Calu3 (cell line): ENCODE data around the gene NLN. TPM values are rescaled to one million over a fixed set of nuclear protein-coding genes. Genes with fewer than 3 reads are reported as not detected.
"Not testable (repeated sequence)": the region's sequence is repeated elsewhere in the genome, so short reads cannot be mapped to it uniquely, and the experiment has no call there.

Source experiments
- BruUV-seq: library from RNA; stranded (reverse); fragments of 400-500 nt; replicated peaks from 2 replicates; lab custom pipeline; 2021; lab: Mats Ljungman, UMichigan
- CTCF ChIA-PET: fragments of 300-600 bp; sonication (Branson Sonifier 250); formaldehyde crosslinking; loops from one replicate; lab custom pipeline; 2022; ENCODE audit warnings: antibody characterized with exemption; lab: Charles Lee
- DNase-seq: peaks from one replicate; pipeline ENCODE4 v3.0.0; 2022
- H3K27ac Mint-ChIP-seq: one replicate; pipeline ENCODE4 v1.8.0; 2022; ENCODE audit warnings: mixed read lengths; ENCODE audit not compliant: unreplicated experiment
- H3K27me3 Mint-ChIP-seq: one replicate; pipeline ENCODE4 v1.8.0; 2022; ENCODE audit warnings: mixed read lengths; ENCODE audit not compliant: unreplicated experiment
- H3K36me3 Mint-ChIP-seq: one replicate; pipeline ENCODE4 v1.8.0; 2022; ENCODE audit warnings: mild to moderate bottlenecking, moderate library complexity, mixed read lengths; ENCODE audit not compliant: insufficient read depth, unreplicated experiment
- H3K4me1 Mint-ChIP-seq: one replicate; pipeline ENCODE4 v1.8.0; 2022; ENCODE audit warnings: mild to moderate bottlenecking, low read depth, mixed read lengths; ENCODE audit not compliant: unreplicated experiment
- H3K4me3 Mint-ChIP-seq: one replicate; pipeline ENCODE4 v1.8.0; 2022; ENCODE audit warnings: mild to moderate bottlenecking, low read depth, moderate library complexity, mixed read lengths; ENCODE audit not compliant: unreplicated experiment
- H3K9me3 Mint-ChIP-seq: one replicate; pipeline ENCODE4 v1.8.0; 2022; ENCODE audit warnings: low read depth, mixed read lengths; ENCODE audit not compliant: unreplicated experiment
- CTCF ChIP-seq: fragments of 200-600 bp; IDR thresholded peaks from one replicate; pipeline ENCODE4 v1.8.0; 2022; ENCODE audit warnings: antibody characterized with exemption; ENCODE audit not compliant: unreplicated experiment
- intact Hi-C: fragments of 100-400 bp; cut with micrococcal nuclease; formaldehyde crosslinking; loops from one replicate; pipeline ENCODE4 v1.10.0; 2022; ENCODE audit not compliant: unreplicated experiment
- total RNA-seq: library from RNA; stranded (reverse); gene quantifications from 2 replicates; pipeline ENCODE4 v1.2.3, GENCODE V29; 2022

NLN gene
- total RNA-seq, 1 experiment from 2014 or later, result 47.9 TPM

GRCh38 chr5:65779643-65780042, 57.6 kb downstream of the NLN start:
- Mint-ChIP-seq H3K27ac (no peak overlapping the region), H3K4me1 (no peaks in the 10 kb centered on the region), H3K36me3 (peaks cover 12% of the 10 kb centered on the region), H3K27me3 (no peaks in the 10 kb centered on the region), H3K4me3 (no peak overlapping the region), H3K9me3 (no peaks in the 10 kb centered on the region)
- no peak for DNase-seq
- CTCF ChIA-PET, result no interaction called here
- BruUV-seq, result no TSS peak
- TF ChIP-seq CTCF, result no peak
- intact Hi-C loops, result no loop called here

- H3K4me1 Mint-ChIP-seq, H3K27me3 Mint-ChIP-seq, DNase-seq, H3K9me3 Mint-ChIP-seq, CTCF ChIA-PET, H3K4me3 Mint-ChIP-seq, BruUV-seq, H3K27ac Mint-ChIP-seq, intact Hi-C loops: not testable (repeated sequence)
- peaks cover 16% of the 10 kb centered on the region for H3K36me3 Mint-ChIP-seq
These were observed 66.3 kb downstream of the NLN start for GRCh38 chr5:65788296-65788695.

- H3K36me3 Mint-ChIP-seq, result peaks cover 16% of the 10 kb centered on the region
- H3K27ac Mint-ChIP-seq, result no peak overlapping the region
- no peak for DNase-seq
- H3K9me3 Mint-ChIP-seq, result no peaks in the 10 kb centered on the region
- no peaks in the 10 kb centered on the region for H3K27me3 Mint-ChIP-seq
- TF ChIP-seq CTCF, result no peak
- no peak overlapping the region for H3K4me3 Mint-ChIP-seq
- CTCF ChIA-PET, result interaction anchor here (0.6 kb wide), 1 partner anchor 40 kb away, joined by 3 read pairs; no protein-coding TSS in a partner anchor
- H3K4me1 Mint-ChIP-seq, result no peaks in the 10 kb centered on the region
- no TSS peak for BruUV-seq
- intact Hi-C loops, result no loop called here
These were observed 68.6 kb downstream of the NLN start for GRCh38 chr5:65790371-65791163.

- no peak for TF ChIP-seq CTCF
- intact Hi-C loops, result no loop called here
- no TSS peak for BruUV-seq
- Mint-ChIP-seq H3K36me3 (peaks cover 14% of the 10 kb centered on the region), H3K4me1 (no peaks in the 10 kb centered on the region), H3K4me3 (no peak overlapping the region), H3K27me3 (no peaks in the 10 kb centered on the region), H3K27ac (no peak overlapping the region), H3K9me3 (no peaks in the 10 kb centered on the region)
- DNase-seq, result no peak
- CTCF ChIA-PET, result no interaction called here
These were observed 70.0 kb downstream of the NLN start for GRCh38 chr5:65791712-65792673.
